SK-N-SH treated with all-trans-retinoic acid at 6 μM for 48 hours (cell line): Measurements from ENCODE around the gene ASTN2.

Experiments used
- ATAC-seq: fragments of 200-7000 bp; cut with Tn5 transposase; 3 replicates; pipeline ENCODE4 v1.9.1; 2020; ENCODE audit warnings: mild to moderate bottlenecking, moderate library complexity
- ARNTL ChIP-seq: fragments of 450-650 bp; formaldehyde crosslinking; IDR thresholded peaks from 2 replicates; pipeline ENCODE4 v1.5.0; 2020; ENCODE audit warnings: low read depth, mild to moderate bottlenecking, moderate library complexity, borderline replicate concordance
- BACH2 ChIP-seq: fragments of 250-450 bp; sonication (Bioruptor Pico); IDR thresholded peaks from 2 replicates; pipeline ENCODE4 v1.9.0; 2021; ENCODE audit warnings: mild to moderate bottlenecking, borderline replicate concordance
- CSDC2 ChIP-seq: fragments of 250-450 bp; sonication (Bioruptor Pico); IDR thresholded peaks from 2 replicates; pipeline ENCODE4 v1.5.0; 2020; ENCODE audit warnings: mild to moderate bottlenecking, moderate library complexity
- ESRRG ChIP-seq: fragments of 250-450 bp; sonication (Bioruptor Pico); IDR thresholded peaks from 2 replicates; pipeline ENCODE4 v1.6.1; 2021; ENCODE audit warnings: mild to moderate bottlenecking
- GLIS3 ChIP-seq: fragments of 250-450 bp; sonication (Bioruptor Pico); IDR thresholded peaks from 2 replicates; pipeline ENCODE4 v1.5.0; 2020; ENCODE audit warnings: mild to moderate bottlenecking, moderate library complexity
- ISL1 ChIP-seq: fragments of 250-450 bp; sonication (Bioruptor Pico); IDR thresholded peaks from 2 replicates; pipeline ENCODE4 v2.1.2; 2022; ENCODE audit warnings: mild to moderate bottlenecking, moderate library complexity
- OSR1 ChIP-seq: fragments of 250-450 bp; sonication (Bioruptor Pico); IDR thresholded peaks from 2 replicates; pipeline ENCODE4 v1.8.0; 2022; ENCODE audit warnings: moderate library complexity, mild to moderate bottlenecking, inconsistent platforms
- PPARA ChIP-seq: fragments of 250-450 bp; sonication (Bioruptor Pico); IDR thresholded peaks from 2 replicates; pipeline ENCODE4 v1.5.0; 2020; ENCODE audit warnings: mild to moderate bottlenecking, borderline replicate concordance
- RARB ChIP-seq: fragments of 250-450 bp; sonication (Bioruptor Pico); IDR thresholded peaks from 2 replicates; pipeline ENCODE4 v1.8.0; 2021; ENCODE audit warnings: mild to moderate bottlenecking, moderate library complexity
- SNAI2 ChIP-seq: fragments of 250-450 bp; sonication (Bioruptor Pico); IDR thresholded peaks from 2 replicates; pipeline ENCODE4 v1.5.0; 2020; ENCODE audit warnings: mild to moderate bottlenecking, moderate library complexity
- TCF4 ChIP-seq: fragments of 250-450 bp; sonication (Bioruptor Pico); IDR thresholded peaks from 2 replicates; pipeline ENCODE4 v1.8.0; 2021; ENCODE audit warnings: mild to moderate bottlenecking, moderate library complexity, borderline replicate concordance
- TOX ChIP-seq: fragments of 250-450 bp; sonication (Bioruptor Pico); IDR thresholded peaks from 2 replicates; pipeline ENCODE4 v1.8.0; 2021; ENCODE audit warnings: mild to moderate bottlenecking, moderate library complexity, borderline replicate concordance
- TSHZ2 ChIP-seq: fragments of 250-450 bp; sonication (Bioruptor Pico); IDR thresholded peaks from 2 replicates; pipeline ENCODE4 v1.5.0; 2020; ENCODE audit warnings: mild to moderate bottlenecking, moderate library complexity
- ZC3H10 ChIP-seq: fragments of 250-450 bp; sonication (Bioruptor Pico); IDR thresholded peaks from 2 replicates; pipeline ENCODE4 v1.5.1; 2021; ENCODE audit warnings: mild to moderate bottlenecking, moderate library complexity
- ZFP3 ChIP-seq: fragments of 250-450 bp; sonication (Bioruptor Pico); IDR thresholded peaks from 2 replicates; pipeline ENCODE4 v1.5.0; 2020; ENCODE audit warnings: mild to moderate bottlenecking, moderate library complexity
- ZFP30 ChIP-seq: fragments of 450-650 bp; formaldehyde crosslinking; IDR thresholded peaks from 2 replicates; pipeline ENCODE4 v1.5.0; 2022; ENCODE audit warnings: mild to moderate bottlenecking, moderate library complexity
- ZNF565 ChIP-seq: fragments of 450-650 bp; formaldehyde crosslinking; conservative IDR thresholded peaks from 2 replicates; pipeline ENCODE4 v1.5.0; 2020; ENCODE audit warnings: low read depth, mild to moderate bottlenecking, moderate library complexity
- ZNF70 ChIP-seq: fragments of 450-650 bp; formaldehyde crosslinking; IDR thresholded peaks from 2 replicates; pipeline ENCODE4 v1.5.0; 2020; ENCODE audit warnings: mild to moderate bottlenecking, moderate library complexity
- ZNF8 ChIP-seq: fragments of 450-650 bp; formaldehyde crosslinking; IDR thresholded peaks from 2 replicates; pipeline ENCODE4 v1.5.0; 2020; ENCODE audit warnings: mild to moderate bottlenecking, moderate library complexity
- TF ChIP-seq, protein P1 (sequence below): fragments of 250-450 bp; sonication (Bioruptor Pico); IDR thresholded peaks from 2 replicates; pipeline ENCODE4 v1.8.0; 2021; ENCODE audit warnings: low read depth, mild to moderate bottlenecking, moderate library complexity, borderline replicate concordance
- TF ChIP-seq, protein P2 (sequence below): fragments of 250-450 bp; sonication (Bioruptor Pico); IDR thresholded peaks from 2 replicates; pipeline ENCODE4 v1.5.1; 2020; ENCODE audit warnings: low read depth, mild to moderate bottlenecking, moderate library complexity
- TF ChIP-seq, protein P3 (sequence below): fragments of 250-450 bp; sonication (Bioruptor Pico); IDR thresholded peaks from 2 replicates; pipeline ENCODE4 v1.8.0; 2020; ENCODE audit warnings: mild to moderate bottlenecking, moderate library complexity, borderline replicate concordance

The ASTN2 gene

DNA sequence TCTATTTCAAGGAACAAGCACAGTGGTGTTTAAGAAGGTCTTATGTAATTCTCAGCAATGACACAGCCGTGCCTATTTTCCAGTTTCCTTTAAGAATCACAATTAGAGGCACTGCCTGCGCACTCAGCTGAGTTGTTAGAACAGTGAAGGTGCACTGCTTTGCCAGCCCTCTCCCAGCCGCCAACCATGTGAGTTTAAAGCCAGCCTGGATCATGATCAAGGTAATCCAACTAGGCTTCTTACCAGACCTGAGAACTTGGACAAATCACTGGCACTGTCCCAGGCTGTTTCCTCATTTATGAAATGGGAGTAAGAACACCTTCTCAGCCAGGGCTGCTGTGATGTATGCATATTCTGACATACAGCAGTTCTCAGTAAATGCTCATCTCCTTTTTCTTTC is 99.6 kb downstream of the ASTN2 start:
- no peak for TF ChIP-seq ZFP30 (CRISPR knock-in tag)
- TF ChIP-seq CSDC2, result no peak
- no peak for TF ChIP-seq TOX (CRISPR knock-in tag)
- TF ChIP-seq, protein P1, sequence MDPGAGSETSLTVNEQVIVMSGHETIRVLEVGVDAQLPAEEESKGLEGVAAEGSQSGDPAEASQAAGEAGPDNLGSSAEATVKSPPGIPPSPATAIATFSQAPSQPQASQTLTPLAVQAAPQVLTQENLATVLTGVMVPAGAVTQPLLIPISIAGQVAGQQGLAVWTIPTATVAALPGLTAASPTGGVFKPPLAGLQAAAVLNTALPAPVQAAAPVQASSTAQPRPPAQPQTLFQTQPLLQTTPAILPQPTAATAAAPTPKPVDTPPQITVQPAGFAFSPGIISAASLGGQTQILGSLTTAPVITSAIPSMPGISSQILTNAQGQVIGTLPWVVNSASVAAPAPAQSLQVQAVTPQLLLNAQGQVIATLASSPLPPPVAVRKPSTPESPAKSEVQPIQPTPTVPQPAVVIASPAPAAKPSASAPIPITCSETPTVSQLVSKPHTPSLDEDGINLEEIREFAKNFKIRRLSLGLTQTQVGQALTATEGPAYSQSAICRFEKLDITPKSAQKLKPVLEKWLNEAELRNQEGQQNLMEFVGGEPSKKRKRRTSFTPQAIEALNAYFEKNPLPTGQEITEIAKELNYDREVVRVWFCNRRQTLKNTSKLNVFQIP (CRISPR knock-in tag), result no peak
- TF ChIP-seq ZC3H10 (CRISPR knock-in tag), result no peak
- TF ChIP-seq SNAI2 (CRISPR knock-in tag), result no peak
- no peak for TF ChIP-seq ESRRG (CRISPR knock-in tag)
- no peak for TF ChIP-seq TSHZ2
- TF ChIP-seq OSR1 (CRISPR knock-in tag), result no peak
- TF ChIP-seq, protein P2, sequence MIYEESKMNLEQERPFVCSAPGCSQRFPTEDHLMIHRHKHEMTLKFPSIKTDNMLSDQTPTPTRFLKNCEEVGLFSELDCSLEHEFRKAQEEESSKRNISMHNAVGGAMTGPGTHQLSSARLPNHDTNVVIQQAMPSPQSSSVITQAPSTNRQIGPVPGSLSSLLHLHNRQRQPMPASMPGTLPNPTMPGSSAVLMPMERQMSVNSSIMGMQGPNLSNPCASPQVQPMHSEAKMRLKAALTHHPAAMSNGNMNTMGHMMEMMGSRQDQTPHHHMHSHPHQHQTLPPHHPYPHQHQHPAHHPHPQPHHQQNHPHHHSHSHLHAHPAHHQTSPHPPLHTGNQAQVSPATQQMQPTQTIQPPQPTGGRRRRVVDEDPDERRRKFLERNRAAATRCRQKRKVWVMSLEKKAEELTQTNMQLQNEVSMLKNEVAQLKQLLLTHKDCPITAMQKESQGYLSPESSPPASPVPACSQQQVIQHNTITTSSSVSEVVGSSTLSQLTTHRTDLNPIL (CRISPR knock-in tag), result no peak
- no peak for TF ChIP-seq RARB (CRISPR knock-in tag)
- no peak for TF ChIP-seq TCF4 (CRISPR knock-in tag)
- no peak for TF ChIP-seq ZNF565
- no peak for TF ChIP-seq ARNTL (CRISPR knock-in tag)
- no peak for TF ChIP-seq GLIS3 (CRISPR knock-in tag)
- TF ChIP-seq ZFP3 (CRISPR knock-in tag), result no peak
- no peak for TF ChIP-seq ISL1 (CRISPR knock-in tag)
- TF ChIP-seq, protein P3, sequence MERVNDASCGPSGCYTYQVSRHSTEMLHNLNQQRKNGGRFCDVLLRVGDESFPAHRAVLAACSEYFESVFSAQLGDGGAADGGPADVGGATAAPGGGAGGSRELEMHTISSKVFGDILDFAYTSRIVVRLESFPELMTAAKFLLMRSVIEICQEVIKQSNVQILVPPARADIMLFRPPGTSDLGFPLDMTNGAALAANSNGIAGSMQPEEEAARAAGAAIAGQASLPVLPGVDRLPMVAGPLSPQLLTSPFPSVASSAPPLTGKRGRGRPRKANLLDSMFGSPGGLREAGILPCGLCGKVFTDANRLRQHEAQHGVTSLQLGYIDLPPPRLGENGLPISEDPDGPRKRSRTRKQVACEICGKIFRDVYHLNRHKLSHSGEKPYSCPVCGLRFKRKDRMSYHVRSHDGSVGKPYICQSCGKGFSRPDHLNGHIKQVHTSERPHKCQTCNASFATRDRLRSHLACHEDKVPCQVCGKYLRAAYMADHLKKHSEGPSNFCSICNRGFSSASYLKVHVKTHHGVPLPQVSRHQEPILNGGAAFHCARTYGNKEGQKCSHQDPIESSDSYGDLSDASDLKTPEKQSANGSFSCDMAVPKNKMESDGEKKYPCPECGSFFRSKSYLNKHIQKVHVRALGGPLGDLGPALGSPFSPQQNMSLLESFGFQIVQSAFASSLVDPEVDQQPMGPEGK, result no peak
- ATAC-seq, result no peak

GRCh38 chr9:117313989-117314388 is 100.9 kb downstream of the ASTN2 start:
- no peak for ATAC-seq
- TF ChIP-seq ZFP3 (CRISPR knock-in tag) (no peak), OSR1 (CRISPR knock-in tag) (no peak), BACH2 (CRISPR knock-in tag) (no peak), ISL1 (CRISPR knock-in tag) (no peak), ARNTL (CRISPR knock-in tag) (no peak), ZNF70 (CRISPR knock-in tag) (no peak), ESRRG (CRISPR knock-in tag) (no peak), ZNF8 (CRISPR knock-in tag) (no peak), RARB (CRISPR knock-in tag) (no peak), PPARA (no peak)
- TF ChIP-seq, protein P2 (CRISPR knock-in tag), result no peak
- TF ChIP-seq, protein P3, result no peak
